ENCODE data around the gene RCE1.

DNA sequence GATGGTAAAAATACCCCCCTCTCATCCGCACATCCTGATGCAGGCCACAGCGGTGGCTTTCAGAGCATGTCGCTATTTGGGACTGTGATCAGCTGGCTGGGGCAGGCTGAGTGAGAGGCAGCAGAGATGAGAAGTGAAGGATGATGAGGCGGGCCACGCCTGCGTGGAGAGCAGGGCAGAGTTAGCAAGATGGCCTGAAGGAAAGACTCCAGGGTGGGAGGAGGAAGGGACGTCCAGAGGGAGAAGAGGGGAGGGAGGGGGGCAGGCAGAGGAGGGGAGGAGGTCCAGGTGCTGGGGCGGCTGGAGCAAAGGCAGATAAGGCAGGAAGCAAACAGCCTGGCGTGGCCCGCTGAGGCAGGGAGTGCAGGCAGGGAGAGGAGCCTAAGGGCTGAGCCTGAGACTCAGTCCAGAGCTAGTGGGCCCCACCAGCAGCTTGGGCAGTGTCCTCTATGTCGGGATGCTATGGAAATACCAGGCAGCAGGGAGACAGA is 42.8 kb downstream of the RCE1 start:
- TF ChIP-seq POLR2A (IDR thresholded peaks at IDR 0.05; ENCODE audit: low read depth, low read length) (no peak), POLR2AphosphoS5 (IDR thresholded peaks at IDR 0.05; ENCODE audit: low read depth, low read length) (no peak)

Data from GM12892 (cell line).